SK-N-SH treated with all-trans-retinoic acid at 6 μM for 48 hours (cell line): ENCODE results near the gene FNDC3B.

Experiments
- ATAC-seq: fragments of 200-7000 bp; cut with Tn5 transposase; 3 replicates; pipeline ENCODE4 v1.9.1; 2020; ENCODE audit warnings: mild to moderate bottlenecking, moderate library complexity
- OSR1 ChIP-seq: fragments of 250-450 bp; sonication (Bioruptor Pico); IDR thresholded peaks from 2 replicates; pipeline ENCODE4 v1.8.0; 2022; ENCODE audit warnings: moderate library complexity, mild to moderate bottlenecking, inconsistent platforms
- RARB ChIP-seq: fragments of 250-450 bp; sonication (Bioruptor Pico); IDR thresholded peaks from 2 replicates; pipeline ENCODE4 v1.8.0; 2021; ENCODE audit warnings: mild to moderate bottlenecking, moderate library complexity
- SNAI2 ChIP-seq: fragments of 250-450 bp; sonication (Bioruptor Pico); IDR thresholded peaks from 2 replicates; pipeline ENCODE4 v1.5.0; 2020; ENCODE audit warnings: mild to moderate bottlenecking, moderate library complexity
- ZNF565 ChIP-seq: fragments of 450-650 bp; formaldehyde crosslinking; conservative IDR thresholded peaks from 2 replicates; pipeline ENCODE4 v1.5.0; 2020; ENCODE audit warnings: low read depth, mild to moderate bottlenecking, moderate library complexity

FNDC3B gene

DNA sequence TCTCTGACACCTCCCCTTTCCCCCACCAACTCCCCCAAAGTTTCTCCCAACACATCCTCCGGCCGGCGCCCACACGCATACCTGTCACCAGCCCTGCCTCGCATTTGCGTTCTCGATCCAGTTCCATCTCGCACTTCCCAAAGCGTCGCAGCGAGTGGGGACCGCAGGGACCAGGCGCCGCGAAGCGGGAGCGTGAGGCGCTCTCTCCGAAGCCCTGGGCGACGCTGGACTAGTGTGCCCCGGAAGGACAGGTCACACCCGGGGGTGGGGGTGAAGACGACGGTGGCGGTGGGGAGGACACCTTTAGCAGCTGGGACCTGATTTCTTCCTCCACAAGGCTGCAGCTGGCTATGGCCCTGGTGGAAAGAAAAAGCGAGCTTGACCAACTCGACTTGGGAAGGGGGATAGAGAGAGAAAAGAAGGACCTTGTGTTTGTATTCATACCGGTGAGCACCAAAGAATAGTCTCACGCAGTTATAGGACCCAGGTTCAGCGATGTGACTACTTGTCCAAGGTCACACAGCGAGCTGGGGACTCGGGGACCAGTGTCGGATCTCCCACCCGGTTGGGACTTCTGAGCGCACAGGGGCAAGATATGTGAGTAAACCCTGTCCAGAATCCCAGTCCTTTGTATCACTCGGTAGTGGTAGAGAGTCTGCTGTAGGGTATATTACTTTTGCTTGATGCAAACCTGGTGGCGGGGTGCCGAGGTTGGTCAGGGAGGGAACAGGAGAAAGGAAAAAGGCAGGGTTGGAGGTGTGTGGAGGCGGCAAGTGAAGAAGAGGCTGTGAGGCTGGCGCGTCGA, 409.5 kb downstream of the FNDC3B start:
- TF ChIP-seq RARB (CRISPR knock-in tag) = no peak
- peak; percentile 46 for ATAC-seq

- ATAC-seq = peak; percentile 86
These were observed 410.2 kb downstream of the FNDC3B start for GRCh38 chr3:172449466-172450149.

More at GRCh38 chr3:172449466-172450149, 410.2 kb downstream of the FNDC3B start:
- TF ChIP-seq ZNF565 (CRISPR knock-in tag) = no peak
- TF ChIP-seq SNAI2 = peak; percentile 77; the same call in 1 of the 2 replicates
- TF ChIP-seq OSR1 (CRISPR knock-in tag) = no peak
